ENCODE results near the gene COL7A1. TPM values are rescaled to one million over a fixed set of nuclear protein-coding genes. Genes with fewer than 3 reads are reported as not detected.

Gene COL7A1
- total and polyA plus RNA-seq, 2 of the 8 experiments (the other 6 are each of a cell fraction or from before 2014, with no cell fraction given): 10.7 to 13.9 TPM

GRCh38 chr3:48556796-48557626, 38.1 kb downstream of the COL7A1 start, which contains the start of gene PFKFB4:
Gene PFKFB4 (minus strand): TSS chr3:48556803. CDS start chr3:48556777, 26 bp downstream.
- H2BK12ac ChIP-seq (ENCODE audit: low read depth, low read length): no peak within 1 kb of the TSS
- FAIRE-seq: peak; percentile 82
- peak; percentile 99 to 100 for DNase-seq (ENCODE audit: low read depth in 1 of 2, low spot score in 2 of 2)
- H2BK120ac ChIP-seq (replicated peaks; ENCODE audit: low read depth, low read length): no peak within 1 kb of the TSS
- H2AFZ ChIP-seq (ENCODE audit: low read length): peak within 1 kb of the TSS; percentile 24; the same call in 1 of the 2 replicates
- ChIA-PET POLR2A (ENCODE audit: partially characterized antibody) (interaction anchor here (0.8 to 6.0 kb wide), 22 partner anchors 10 to 327 kb away, joined by 3 to 34 read pairs (median 4); partner anchors contain the start of genes ATRIP, CCDC51, CELSR3 and COL7A1), CTCF (ENCODE audit: partially characterized antibody) (interaction anchor here (0.5 to 6.7 kb wide), 17 partner anchors 7 to 121 kb away, joined by 3 to 52 read pairs (median 8); partner anchors contain the start of genes CCDC51, SLC26A6 and TMA7)
- no peak within 1 kb of the TSS for H2BK20ac ChIP-seq (ENCODE audit: low read length)
- H3K9ac ChIP-seq (replicated peaks in 1 of 4; ENCODE audit: extremely low read depth in 1 of 4, low read depth in 3 of 4, low read length in 3 of 4): peak within 1 kb of the TSS; percentile 65 to 84 (median 71)
- H3K56ac ChIP-seq (replicated peaks; ENCODE audit: insufficient read length, low read depth, low read length): no peak within 1 kb of the TSS
- H3K4me3 ChIP-seq (ENCODE audit: extremely low read depth in 1 of 4, insufficient read depth in 2 of 4, low read depth in 3 of 4, low read length in 4 of 4): peak within 1 kb of the TSS; percentile 67 to 90 (median 73)
- peak within 1 kb of the TSS; percentile 1; the same call in 1 of the 2 replicates for H4K8ac ChIP-seq (ENCODE audit: extremely low read depth, insufficient read depth, low read length)
- H3K79me1 ChIP-seq (ENCODE audit: low read depth, low read length): peaks cover 11% of the 10 kb centered on the region
- H3K27ac ChIP-seq (ENCODE audit: low read depth, low read length): peak within 1 kb of the TSS; percentile 67
- no peaks in the 10 kb centered on the region for H3K9me3 ChIP-seq (ENCODE audit: insufficient read depth in 2 of 2, low read depth in 1 of 2, low read length in 1 of 2)
- H3K36me3 ChIP-seq (ENCODE audit: control insufficient read depth in 2 of 4, insufficient read depth in 4 of 4, low read length in 3 of 4): no peaks in the 10 kb centered on the region
- peaks cover 0 to 3% of the 10 kb centered on the region in 2 experiments for H4K20me1 ChIP-seq (replicated peaks in 1 of 2; ENCODE audit: control insufficient read depth in 1 of 2, insufficient read depth in 2 of 2, low read length in 2 of 2)
- no peaks in the 10 kb centered on the region for H3K27me3 ChIP-seq (replicated peaks in 1 of 4; ENCODE audit: control insufficient read depth in 3 of 4, extremely low read depth in 1 of 4, insufficient read depth in 3 of 4, low read length in 3 of 4)
- 2% methylated on average over 43 of the region's 53 CpGs; no CpG with 5 or more reads in 1 of the 2 experiments for WGBS, 2 experiments (ENCODE audit: extremely low coverage in 1 of 2, insufficient coverage in 1 of 2, insufficient read length in 1 of 2, insufficient replicate concordance in 2 of 2, low coverage in 1 of 2, low lambda C conversion rate in 2 of 2, missing lambda C conversion rate in 1 of 2)
- no peak within 1 kb of the TSS for H3K14ac ChIP-seq (ENCODE audit: insufficient read length)
- no peak within 1 kb of the TSS for H2BK15ac ChIP-seq (ENCODE audit: low read length)
- no peak within 1 kb of the TSS for H3K4ac ChIP-seq (replicated peaks; ENCODE audit: insufficient read length, low read depth, low read length)
- no peak within 1 kb of the TSS for H2AK5ac ChIP-seq (ENCODE audit: low read depth, low read length)
- H4K91ac ChIP-seq (replicated peaks; ENCODE audit: insufficient read length, low read length): peak within 1 kb of the TSS; percentile 25
- H3K4me1 ChIP-seq (replicated peaks in 1 of 4; ENCODE audit: control insufficient read depth in 3 of 4, insufficient read depth in 4 of 4, low read length in 3 of 4): peaks cover 4 to 33% (median 22%) of the 10 kb centered on the region in 4 experiments
- H3K79me2 ChIP-seq (ENCODE audit: control insufficient read depth in 1 of 2, insufficient read depth in 2 of 2, low read length in 2 of 2): peaks cover 0 to 27% of the 10 kb centered on the region in 2 experiments; a peak in 1 of 4 replicates
- peak within 1 kb of the TSS; percentile 75 for H3K18ac ChIP-seq (ENCODE audit: extremely low read depth, low read length)
- H3K23ac ChIP-seq (ENCODE audit: insufficient read length): no peak within 1 kb of the TSS
- peaks cover 2% of the 10 kb centered on the region; the same call in 1 of the 2 replicates for H3K23me2 ChIP-seq (ENCODE audit: low read depth, low read length)
- H2BK5ac ChIP-seq (ENCODE audit: low read depth, low read length): peak within 1 kb of the TSS; percentile 79
- H4K5ac ChIP-seq (ENCODE audit: insufficient read length, low read depth, low read length): peak within 1 kb of the TSS; percentile 80
- H3K4me2 ChIP-seq (ENCODE audit: insufficient read depth in 1 of 2, low read depth in 2 of 2, low read length in 2 of 2): peak within 1 kb of the TSS; percentile 78 to 84
- no peak for TF ChIP-seq CHD1 (IDR thresholded peaks at IDR 0.05; ENCODE audit: low read depth, low read length)
- no peak for TF ChIP-seq CBX5 (IDR thresholded peaks at IDR 0.05; ENCODE audit: low read depth, low read length)
- TF ChIP-seq CBX8 (IDR thresholded peaks at IDR 0.05; ENCODE audit: borderline replicate concordance, low read depth, low read length): no peak
- TF ChIP-seq PHF8 (conservative IDR thresholded peaks at IDR 0.05; ENCODE audit: low read depth, low read length): peak; percentile 56
- no peak for TF ChIP-seq BRCA1 (IDR thresholded peaks at IDR 0.05; ENCODE audit: low read depth, low read length)
- peak; percentile 39; the same call in 1 of the 2 replicates for TF ChIP-seq CREB1 (IDR thresholded peaks at IDR 0.05)
- peak; percentile 80 to 92; a peak in 2 of 4 replicates for TF ChIP-seq HDAC2 (IDR thresholded peaks at IDR 0.05; ENCODE audit: borderline replicate concordance in 1 of 2, low read depth in 2 of 2, low read length in 2 of 2)
- TF ChIP-seq GTF2F1 (IDR thresholded peaks at IDR 0.05; ENCODE audit: borderline replicate concordance, low read depth, low read length): no peak
- no peak for TF ChIP-seq JUN (IDR thresholded peaks at IDR 0.05; ENCODE audit: low read depth, low read length)
- no peak for TF ChIP-seq GABPA (IDR thresholded peaks at IDR 0.05; ENCODE audit: borderline replicate concordance, insufficient read depth, low read length)
- no peak for TF ChIP-seq CTBP2 (IDR thresholded peaks at IDR 0.05; ENCODE audit: borderline replicate concordance, insufficient read depth, insufficient read length, low read length)

Data from H1 (cell line).